ENCODE measurements around the gene HSPB8.
A peak's percentile ranks its signal among the peaks of the same experiment; 100 is the strongest.
"Not testable (repeated sequence)": the region's sequence is repeated elsewhere in the genome, so short reads cannot be mapped to it uniquely, and the experiment has no call there.

Gene HSPB8

GRCh38 chr12:119204671-119205285 is 26.0 kb downstream of the HSPB8 start:
- no peak overlapping the region for H3K4me3 ChIP-seq (ENCODE audit: low read length)
- no peak for DNase-seq (ENCODE audit: low read depth)
- no peak for TF ChIP-seq CTCF (conservative IDR thresholded peaks at IDR 0.05; ENCODE audit: low read length)

GRCh38 chr12:119206348-119207062 is 27.8 kb downstream of the HSPB8 start:
- TF ChIP-seq CTCF (conservative IDR thresholded peaks at IDR 0.05; ENCODE audit: low read length) = no peak
- DNase-seq (ENCODE audit: low read depth) = no peak
- H3K4me3 ChIP-seq (ENCODE audit: low read length) = no peak overlapping the region

GRCh38 chr12:119207063-119207560 is 28.4 kb downstream of the HSPB8 start:
- no peak for TF ChIP-seq CTCF (conservative IDR thresholded peaks at IDR 0.05; ENCODE audit: low read length)
- no peak for DNase-seq (ENCODE audit: low read depth)
- no peak overlapping the region for H3K4me3 ChIP-seq (ENCODE audit: low read length)

- H3K4me3 ChIP-seq (ENCODE audit: low read length) = no peak overlapping the region
- peak; percentile 74 for DNase-seq (ENCODE audit: low read depth)
- no peak for TF ChIP-seq CTCF (conservative IDR thresholded peaks at IDR 0.05; ENCODE audit: low read length)
These were observed 29.9 kb downstream of the HSPB8 start for GRCh38 chr12:119208626-119209061.

- no peak for DNase-seq (ENCODE audit: low read depth)
- TF ChIP-seq CTCF (conservative IDR thresholded peaks at IDR 0.05; ENCODE audit: low read length) = no peak
- no peak overlapping the region for H3K4me3 ChIP-seq (ENCODE audit: low read length)
These were observed 33.2 kb downstream of the HSPB8 start for GRCh38 chr12:119211884-119212283.

GRCh38 chr12:119216084-119216483 is 37.4 kb downstream of the HSPB8 start:
- no peak overlapping the region for H3K4me3 ChIP-seq (ENCODE audit: low read length)
- TF ChIP-seq CTCF (conservative IDR thresholded peaks at IDR 0.05; ENCODE audit: low read length) = no peak
- DNase-seq (ENCODE audit: low read depth) = no peak

GRCh38 chr12:119218875-119219274 is 40.1 kb downstream of the HSPB8 start:
- DNase-seq (ENCODE audit: low read depth); H3K4me3 ChIP-seq (ENCODE audit: low read length): not testable (repeated sequence)
